ENCODE results near the gene C12orf56.
"Not testable (repeated sequence)": the region's sequence is repeated elsewhere in the genome, so short reads cannot be mapped to it uniquely, and the experiment has no call there.

The C12orf56 gene

GRCh38 chr12:64225626-64226025, 164.9 kb downstream of the C12orf56 start:
- no peak for DNase-seq

DNA sequence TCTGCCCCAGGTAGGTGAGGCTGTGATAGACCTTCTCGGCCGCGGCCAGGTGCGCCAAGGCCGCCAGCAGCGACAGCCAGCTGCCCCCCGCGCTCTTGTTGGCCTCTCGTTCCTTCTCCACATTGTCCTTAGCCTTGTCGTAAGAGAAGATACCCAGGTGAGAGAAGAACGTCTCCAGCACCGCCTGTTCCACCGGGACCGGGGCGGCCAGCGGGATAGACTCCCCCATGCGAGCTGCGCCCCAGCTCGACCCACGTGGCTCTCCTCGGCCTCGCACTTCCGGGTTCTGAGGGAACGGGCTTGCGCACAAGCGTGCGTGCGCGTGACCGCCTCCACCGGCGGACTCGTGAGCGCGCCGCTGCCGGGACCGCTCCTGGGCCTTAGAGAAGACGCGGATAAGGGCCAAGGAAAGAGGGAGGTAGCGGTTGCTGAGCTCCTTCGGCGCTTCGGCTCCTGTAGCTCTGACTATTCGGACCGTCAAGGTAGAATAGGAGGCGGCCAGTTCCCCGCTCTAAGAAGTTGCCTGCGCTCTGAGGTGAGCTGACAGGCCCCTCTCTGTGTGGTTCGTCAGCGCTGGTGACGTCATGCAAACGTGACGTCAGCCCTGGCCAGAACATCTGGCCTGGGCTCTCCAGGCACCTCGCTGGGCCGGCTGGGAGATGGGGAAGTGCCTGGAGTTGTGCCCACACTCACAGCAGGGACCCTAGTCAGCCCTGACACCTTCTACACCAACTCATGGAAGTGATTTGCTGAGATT, 168.4 kb downstream of the C12orf56 start, which contains the start of gene KICS2:
Gene KICS2 (minus strand): TSS at position 288 of the 757 bp plus-strand sequence. CDS start 59 bp downstream, at position 229.
- peak; percentile 77 for DNase-seq

DNA sequence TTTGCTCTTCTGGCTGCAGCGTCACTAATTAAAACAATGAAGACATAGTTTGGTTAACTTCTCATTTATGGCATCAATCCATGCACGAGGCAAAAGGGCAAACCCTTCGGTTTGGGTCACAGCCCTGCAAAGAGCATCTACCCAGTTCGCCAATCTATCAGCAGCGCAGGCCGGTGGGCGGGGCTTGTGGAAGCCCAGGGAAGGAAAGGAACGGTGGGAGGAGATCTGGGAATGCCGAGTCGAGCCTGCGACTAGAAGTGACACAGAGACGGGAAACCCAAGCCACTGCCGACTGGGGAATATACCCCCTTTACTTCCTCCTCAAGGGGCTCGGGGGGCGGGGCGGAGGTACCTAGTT, 168.9 kb downstream of the C12orf56 start:
- DNase-seq: peak; percentile 55

DNA sequence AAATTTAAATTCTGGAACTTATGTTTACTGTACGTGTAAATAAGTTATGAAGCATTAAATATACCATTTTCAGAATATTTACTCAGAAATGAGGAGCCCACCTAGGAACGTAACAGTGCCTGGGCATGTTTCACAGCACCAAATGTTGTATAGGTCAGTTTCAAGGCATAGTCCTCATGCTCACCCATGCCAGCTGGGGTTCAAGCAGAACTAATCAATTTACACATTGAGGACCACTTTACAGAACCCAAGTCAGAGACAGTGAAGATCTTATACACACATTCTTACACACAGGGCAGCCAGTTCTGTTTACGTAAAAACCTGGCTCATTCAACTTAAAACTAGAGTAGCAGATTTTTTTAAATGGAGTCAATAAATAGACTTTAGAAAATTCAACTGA, 170.5 kb downstream of the C12orf56 start:
- no peak for DNase-seq

- no peak for DNase-seq
Observed at GRCh38 chr12:64219145-64219544, 171.4 kb downstream of the C12orf56 start.

DNA sequence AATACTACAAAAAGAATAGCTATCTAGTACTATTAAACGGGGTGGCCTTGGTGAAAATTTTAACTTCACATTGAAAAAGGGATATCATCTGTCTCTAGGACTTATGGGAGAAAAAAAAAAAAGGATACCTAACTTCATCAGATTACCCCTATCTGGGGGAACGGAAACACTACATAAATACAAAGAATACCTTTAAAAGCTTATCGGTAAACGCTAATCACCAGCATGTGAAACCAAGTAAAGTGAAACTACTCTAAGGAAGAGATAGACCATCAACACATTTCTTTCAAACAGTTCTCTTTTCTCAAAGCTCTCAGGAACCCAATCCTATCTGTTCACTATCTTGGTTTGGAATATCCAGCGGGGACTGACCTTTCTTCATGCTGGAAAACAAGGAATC, 172.0 kb downstream of the C12orf56 start:
- no peak for DNase-seq

GRCh38 chr12:64217643-64218042, 172.9 kb downstream of the C12orf56 start:
- not testable (repeated sequence) for DNase-seq

DNA sequence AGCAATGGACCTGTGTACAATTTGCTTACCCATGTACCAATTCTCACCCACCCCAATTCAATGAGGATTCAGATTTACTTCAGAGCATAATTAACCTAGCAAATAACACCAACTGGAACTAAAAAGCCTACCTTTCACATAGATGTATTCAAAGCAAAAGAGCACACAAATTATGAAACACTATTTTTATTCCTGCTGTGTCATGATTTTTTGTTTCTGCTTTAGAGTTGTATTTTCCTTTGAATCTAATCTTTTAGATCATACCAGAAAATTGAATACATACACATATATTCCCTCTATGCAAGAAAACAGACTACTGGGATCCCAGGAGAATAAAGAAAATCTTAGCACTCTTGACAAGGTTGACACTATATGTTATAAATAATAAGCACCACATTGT, 174.3 kb downstream of the C12orf56 start:
- DNase-seq: no peak
